Smooth muscle cell (in vitro differentiated cells): ENCODE measurements around the gene CD8A. TPM values are rescaled to one million over a fixed set of nuclear protein-coding genes. Genes with fewer than 3 reads are reported as not detected.

Source experiments
- DNase-seq: peaks from one replicate; lab custom pipeline; 2025; ENCODE audit not compliant: unreplicated experiment; lab: John Stamatoyannopoulos, UW
- H2AFZ ChIP-seq: fragments of 200-600 bp; sonication (generic); 2 replicates; pipeline ENCODE4 v1.6.0; 2016; ENCODE audit warnings: antibody characterized with exemption, low read depth, mild to moderate bottlenecking
- H3F3A ChIP-seq: fragments of 200-600 bp; sonication (generic); 2 replicates; pipeline ENCODE4 v1.6.0; 2017; ENCODE audit warnings: antibody characterized with exemption, low read depth
- H3K27ac ChIP-seq: fragments of 200-600 bp; sonication (generic); 2 replicates; pipeline ENCODE4 v1.5.1; 2016; ENCODE audit warnings: low read depth, mild to moderate bottlenecking
- H3K27me3 ChIP-seq: fragments of 200-600 bp; sonication (generic); 2 replicates; pipeline ENCODE4 v1.6.1; 2016; ENCODE audit warnings: low read depth, mild to moderate bottlenecking
- H3K36me3 ChIP-seq: fragments of 200-600 bp; sonication (generic); 2 replicates; pipeline ENCODE4 v1.5.1; 2016; ENCODE audit warnings: low read depth
- H3K4me1 ChIP-seq: fragments of 200-600 bp; sonication (generic); 2 replicates; pipeline ENCODE4 v1.5.1; 2016; ENCODE audit warnings: low read depth
- H3K4me2 ChIP-seq: fragments of 200-600 bp; sonication (generic); 2 replicates; pipeline ENCODE4 v1.6.0; 2016; ENCODE audit warnings: mild to moderate bottlenecking
- H3K4me3 ChIP-seq: fragments of 200-600 bp; sonication (generic); 2 replicates; pipeline ENCODE4 v1.5.1; 2016; ENCODE audit warnings: mild to moderate bottlenecking
- H3K79me2 ChIP-seq: fragments of 200-600 bp; sonication (generic); 2 replicates; pipeline ENCODE4 v1.6.0; 2016; ENCODE audit warnings: low read depth, mild to moderate bottlenecking
- H3K9ac ChIP-seq: fragments of 200-600 bp; sonication (generic); 2 replicates; pipeline ENCODE4 v1.6.0; 2016; ENCODE audit warnings: low read depth
- H3K9me3 ChIP-seq: fragments of 200-600 bp; sonication (generic); replicated peaks from 2 replicates; pipeline ENCODE4 v1.5.1; 2016; ENCODE audit warnings: low read depth
- H4K20me1 ChIP-seq: fragments of 200-600 bp; sonication (generic); 2 replicates; pipeline ENCODE4 v1.6.0; 2016; ENCODE audit warnings: low read depth
- WGBS: methylation state at CpG from one replicate; pipeline ENCODE4 v1.1.7; 2016; ENCODE audit warnings: low lambda C conversion rate; 5-methylcytosine and 5-hydroxymethylcytosine counted together
- polyA plus RNA-seq: library from polyadenylated mRNA; unstranded; fragments of >200 nt; fragmentation: Nextera tagmentation; extraction: Ambion mirVana; gene quantifications from 2 replicates; pipeline ENCODE4 v1.2.1, GENCODE V29; 2016
- total RNA-seq: library from RNA; depleted of rRNA; stranded (reverse); fragments of >200 nt; gene quantifications from 2 replicates; pipeline ENCODE4 v1.2.3, GENCODE V29; 2014
- TF ChIP-seq, protein P1 (sequence below): fragments of 200-600 bp; sonication (generic); IDR thresholded peaks from 2 replicates; pipeline ENCODE4 v1.5.1; 2017; ENCODE audit warnings: borderline replicate concordance, mild to moderate bottlenecking, antibody characterized with exemption; ENCODE audit not compliant: insufficient read depth, poor library complexity, severe bottlenecking

Gene CD8A
- total and polyA plus RNA-seq, 2 experiments from 2014 or later: not detected

DNA sequence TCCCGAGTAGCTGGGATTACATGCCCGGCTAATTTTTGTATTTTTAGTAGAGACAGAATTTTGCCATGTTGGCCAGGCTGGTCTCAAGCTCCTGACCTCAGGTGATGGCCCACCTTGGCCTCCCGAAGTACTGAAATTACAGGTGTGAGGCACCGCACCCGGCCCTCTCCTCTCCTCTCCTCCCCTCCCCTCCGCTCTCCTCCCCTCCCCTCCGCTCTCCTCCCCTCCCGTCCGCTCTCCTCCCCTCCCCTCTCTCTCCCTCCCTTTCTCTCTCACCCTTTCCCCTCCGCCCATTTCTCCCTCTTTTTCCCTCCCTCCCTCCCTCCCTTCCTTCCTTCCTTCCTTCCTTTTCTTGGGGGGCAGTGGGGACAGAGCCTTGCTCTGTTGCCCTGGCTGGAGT is 42.6 kb upstream of the CD8A start:
- no peak overlapping the region for H3K9ac ChIP-seq
- no peaks in the 10 kb centered on the region for H3K4me1 ChIP-seq
- H3K4me2 ChIP-seq: no peak overlapping the region
- DNase-seq: no peak
- H3K4me3 ChIP-seq: no peak overlapping the region
- no peak overlapping the region for H3K27ac ChIP-seq
- no peaks in the 10 kb centered on the region for H3F3A ChIP-seq
- TF ChIP-seq, protein P1, sequence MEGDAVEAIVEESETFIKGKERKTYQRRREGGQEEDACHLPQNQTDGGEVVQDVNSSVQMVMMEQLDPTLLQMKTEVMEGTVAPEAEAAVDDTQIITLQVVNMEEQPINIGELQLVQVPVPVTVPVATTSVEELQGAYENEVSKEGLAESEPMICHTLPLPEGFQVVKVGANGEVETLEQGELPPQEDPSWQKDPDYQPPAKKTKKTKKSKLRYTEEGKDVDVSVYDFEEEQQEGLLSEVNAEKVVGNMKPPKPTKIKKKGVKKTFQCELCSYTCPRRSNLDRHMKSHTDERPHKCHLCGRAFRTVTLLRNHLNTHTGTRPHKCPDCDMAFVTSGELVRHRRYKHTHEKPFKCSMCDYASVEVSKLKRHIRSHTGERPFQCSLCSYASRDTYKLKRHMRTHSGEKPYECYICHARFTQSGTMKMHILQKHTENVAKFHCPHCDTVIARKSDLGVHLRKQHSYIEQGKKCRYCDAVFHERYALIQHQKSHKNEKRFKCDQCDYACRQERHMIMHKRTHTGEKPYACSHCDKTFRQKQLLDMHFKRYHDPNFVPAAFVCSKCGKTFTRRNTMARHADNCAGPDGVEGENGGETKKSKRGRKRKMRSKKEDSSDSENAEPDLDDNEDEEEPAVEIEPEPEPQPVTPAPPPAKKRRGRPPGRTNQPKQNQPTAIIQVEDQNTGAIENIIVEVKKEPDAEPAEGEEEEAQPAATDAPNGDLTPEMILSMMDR: no peak
- H2AFZ ChIP-seq: no peak overlapping the region
- no peaks in the 10 kb centered on the region for H3K36me3 ChIP-seq
- no peaks in the 10 kb centered on the region for H3K9me3 ChIP-seq
- 96% methylated on average over 2 of the region's 10 CpGs for WGBS
- no peaks in the 10 kb centered on the region for H3K27me3 ChIP-seq
- H4K20me1 ChIP-seq: no peaks in the 10 kb centered on the region
- H3K79me2 ChIP-seq: no peaks in the 10 kb centered on the region

DNA sequence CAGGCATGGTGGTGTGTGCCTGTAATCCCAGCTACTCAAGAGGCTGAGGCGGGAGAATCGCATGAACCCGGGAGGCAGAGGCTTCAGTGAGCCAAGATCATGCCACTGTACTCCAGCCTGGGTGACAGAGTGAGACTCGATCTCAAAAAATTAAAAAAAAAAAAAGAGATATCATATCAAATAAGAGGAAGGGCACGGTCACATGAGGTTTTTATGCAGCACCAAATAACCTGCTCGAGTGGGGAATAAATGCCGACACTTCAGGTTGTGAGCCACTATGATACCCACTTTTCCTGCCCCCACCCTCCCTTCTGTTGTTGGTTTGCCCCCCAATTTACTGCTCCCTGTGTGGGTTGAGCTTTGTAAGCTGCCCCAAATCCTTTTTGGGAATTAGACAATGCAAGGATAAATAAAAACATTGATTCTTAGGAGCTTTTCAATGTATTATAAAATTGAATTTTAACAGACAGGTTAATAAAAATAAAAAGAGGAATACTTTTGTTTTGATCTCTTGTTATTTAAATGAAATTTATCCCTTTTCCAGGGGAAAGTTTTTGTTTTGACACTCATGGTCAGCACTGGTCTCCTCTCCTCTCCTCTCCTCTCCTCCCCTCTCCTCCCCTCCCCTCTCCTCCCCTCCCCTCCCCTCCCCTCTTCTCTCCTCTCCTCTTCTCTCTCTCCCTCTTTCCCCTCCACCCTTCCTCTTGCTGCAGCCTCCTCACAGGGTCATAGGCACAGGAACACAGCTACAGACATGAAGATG is 41.8 kb upstream of the CD8A start:
- Histone ChIP-seq H3K9ac (no peak overlapping the region), H3K79me2 (no peaks in the 10 kb centered on the region), H3K9me3 (no peaks in the 10 kb centered on the region)

DNA sequence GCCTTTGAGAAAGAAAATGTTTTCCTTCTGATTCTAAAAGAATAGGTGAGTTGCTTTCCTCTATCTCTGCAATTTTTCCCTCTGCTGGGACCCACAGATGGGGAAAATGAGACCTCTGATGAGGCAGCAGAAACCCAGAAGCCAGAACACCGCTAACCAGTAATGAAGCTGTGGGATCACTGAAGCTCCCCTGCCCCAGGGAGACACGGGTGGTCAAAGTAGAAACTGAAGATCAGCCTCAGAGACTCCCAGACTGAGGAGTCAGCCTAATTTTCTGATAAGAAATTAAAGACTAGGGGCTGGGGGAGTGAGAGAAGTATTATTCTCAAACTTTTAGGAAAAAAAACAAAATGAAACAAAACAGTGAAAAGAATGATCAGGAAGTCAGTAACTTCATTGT is 40.8 kb upstream of the CD8A start:
- Histone ChIP-seq H3K27me3 (no peaks in the 10 kb centered on the region), H4K20me1 (no peaks in the 10 kb centered on the region), H3K4me3 (no peak overlapping the region), H3K4me2 (no peak overlapping the region), H3K9me3 (no peaks in the 10 kb centered on the region), H3K36me3 (no peaks in the 10 kb centered on the region), H3K79me2 (no peaks in the 10 kb centered on the region), H3F3A (no peaks in the 10 kb centered on the region), H3K4me1 (no peaks in the 10 kb centered on the region), H3K9ac (no peak overlapping the region), H3K27ac (no peak overlapping the region), H2AFZ (no peak overlapping the region)
- 48% methylated on average over 2 of the region's 2 CpGs for WGBS
- DNase-seq: no peak
- TF ChIP-seq, protein P1: no peak

More for the DNA sequence above, 41.8 kb upstream of the CD8A start:
- no peaks in the 10 kb centered on the region for H4K20me1 ChIP-seq
- 86% methylated on average over 7 of the region's 7 CpGs for WGBS
- TF ChIP-seq, protein P1: no peak
- no peak overlapping the region for H3K4me2 ChIP-seq
- no peak overlapping the region for H3K27ac ChIP-seq
- no peaks in the 10 kb centered on the region for H3F3A ChIP-seq
- H3K4me1 ChIP-seq: no peaks in the 10 kb centered on the region
- H2AFZ ChIP-seq: no peak overlapping the region
- no peaks in the 10 kb centered on the region for H3K27me3 ChIP-seq
- no peak for DNase-seq
- H3K4me3 ChIP-seq: no peak overlapping the region
- no peaks in the 10 kb centered on the region for H3K36me3 ChIP-seq

DNA sequence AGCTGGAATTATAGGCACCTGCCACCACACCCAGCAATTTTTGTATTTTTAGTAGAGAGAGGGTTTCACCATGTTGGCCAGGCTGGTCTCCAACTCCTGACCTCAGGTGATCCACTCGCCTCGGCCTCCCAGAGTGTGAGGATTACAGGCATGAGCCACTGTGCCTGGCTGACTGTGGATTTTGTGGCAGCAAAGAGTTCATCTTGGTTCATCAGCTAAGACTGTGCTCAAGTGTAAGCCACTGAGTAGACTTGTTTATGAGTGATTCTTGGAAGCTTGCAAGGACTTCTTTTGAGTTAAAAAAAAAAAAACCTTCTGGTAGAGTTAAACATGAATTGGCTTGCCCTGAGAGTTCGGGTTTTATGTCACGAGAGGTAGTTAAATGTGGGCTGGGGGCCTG is 36.2 kb upstream of the CD8A start:
- Histone ChIP-seq H3K9ac (no peak overlapping the region), H3K79me2 (no peaks in the 10 kb centered on the region), H3K4me1 (no peaks in the 10 kb centered on the region), H2AFZ (no peak overlapping the region), H3K27me3 (no peaks in the 10 kb centered on the region), H3K4me2 (no peak overlapping the region), H3K9me3 (peaks cover 6% of the 10 kb centered on the region), H3K4me3 (no peak overlapping the region), H3K36me3 (no peaks in the 10 kb centered on the region), H3F3A (no peaks in the 10 kb centered on the region), H4K20me1 (no peaks in the 10 kb centered on the region), H3K27ac (no peak overlapping the region)
- TF ChIP-seq, protein P1: no peak
- 89% methylated on average over 4 of the region's 4 CpGs for WGBS
- DNase-seq: no peak
